ENCODE data around the gene IGLON5.

The IGLON5 gene

GRCh38 chr19:51316688-51317087 lies 5.2 kb downstream of the IGLON5 start:
- DNase-seq (ENCODE audit: low spot score) = no peak
- in situ Hi-C loops (cut with MboI; ENCODE audit: low pct_unique_long_range_greater_than_20kb, low sequenced_read_pairs, unreplicated experiment) = no loop called here
- no peak for TF ChIP-seq CTCF (IDR thresholded peaks at IDR 0.05; ENCODE audit: extremely low read depth, insufficient read depth, missing control alignments)

DNA sequence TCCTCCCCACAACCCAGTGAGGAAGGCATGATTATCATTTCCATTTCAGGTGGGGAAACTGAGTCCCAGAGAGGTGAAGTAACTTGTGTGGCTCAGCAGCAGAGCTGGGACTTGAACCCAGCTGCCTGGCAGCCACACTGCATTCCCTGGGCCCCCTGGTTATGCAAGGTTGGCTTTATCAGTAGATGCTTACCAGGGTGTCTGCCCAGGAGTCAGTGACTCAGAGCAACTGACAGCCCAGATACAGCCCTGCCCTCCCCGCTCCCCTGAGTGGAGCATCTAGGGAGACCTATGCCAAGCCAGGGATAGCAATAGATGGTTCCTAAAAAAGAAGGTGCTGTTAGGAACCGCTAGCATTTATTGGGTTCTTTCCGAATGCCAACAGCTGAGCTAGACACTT lies 5.9 kb downstream of the IGLON5 start:
- no peak for TF ChIP-seq CTCF (IDR thresholded peaks at IDR 0.05; ENCODE audit: extremely low read depth, insufficient read depth, missing control alignments)
- DNase-seq (ENCODE audit: low spot score) = no peak
- in situ Hi-C loops (cut with MboI; ENCODE audit: low pct_unique_long_range_greater_than_20kb, low sequenced_read_pairs, unreplicated experiment) = no loop called here

DNA sequence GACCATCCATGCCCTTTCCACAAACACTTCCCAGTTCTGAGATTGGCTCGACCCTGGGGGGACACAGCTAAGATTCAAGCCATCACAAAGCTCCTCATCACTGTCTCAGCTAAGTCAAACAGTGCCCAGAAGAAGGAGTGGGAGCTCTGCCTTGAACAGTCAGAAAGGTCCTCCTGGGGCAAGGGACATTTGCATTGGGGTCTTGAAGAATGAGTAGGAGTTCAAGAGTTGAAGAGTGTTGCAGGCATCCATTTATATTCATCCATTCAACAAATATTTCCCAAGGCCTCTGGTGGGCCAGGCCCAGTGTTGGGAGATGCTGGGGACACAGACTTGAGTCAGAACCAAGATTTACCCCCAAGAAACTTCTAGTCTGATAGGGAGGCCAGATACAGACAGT lies 6.5 kb downstream of the IGLON5 start:
- in situ Hi-C loops (cut with MboI; ENCODE audit: low pct_unique_long_range_greater_than_20kb, low sequenced_read_pairs, unreplicated experiment) = no loop called here
- no peak for TF ChIP-seq CTCF (IDR thresholded peaks at IDR 0.05; ENCODE audit: extremely low read depth, insufficient read depth, missing control alignments)
- no peak for DNase-seq (ENCODE audit: low spot score)

DNA sequence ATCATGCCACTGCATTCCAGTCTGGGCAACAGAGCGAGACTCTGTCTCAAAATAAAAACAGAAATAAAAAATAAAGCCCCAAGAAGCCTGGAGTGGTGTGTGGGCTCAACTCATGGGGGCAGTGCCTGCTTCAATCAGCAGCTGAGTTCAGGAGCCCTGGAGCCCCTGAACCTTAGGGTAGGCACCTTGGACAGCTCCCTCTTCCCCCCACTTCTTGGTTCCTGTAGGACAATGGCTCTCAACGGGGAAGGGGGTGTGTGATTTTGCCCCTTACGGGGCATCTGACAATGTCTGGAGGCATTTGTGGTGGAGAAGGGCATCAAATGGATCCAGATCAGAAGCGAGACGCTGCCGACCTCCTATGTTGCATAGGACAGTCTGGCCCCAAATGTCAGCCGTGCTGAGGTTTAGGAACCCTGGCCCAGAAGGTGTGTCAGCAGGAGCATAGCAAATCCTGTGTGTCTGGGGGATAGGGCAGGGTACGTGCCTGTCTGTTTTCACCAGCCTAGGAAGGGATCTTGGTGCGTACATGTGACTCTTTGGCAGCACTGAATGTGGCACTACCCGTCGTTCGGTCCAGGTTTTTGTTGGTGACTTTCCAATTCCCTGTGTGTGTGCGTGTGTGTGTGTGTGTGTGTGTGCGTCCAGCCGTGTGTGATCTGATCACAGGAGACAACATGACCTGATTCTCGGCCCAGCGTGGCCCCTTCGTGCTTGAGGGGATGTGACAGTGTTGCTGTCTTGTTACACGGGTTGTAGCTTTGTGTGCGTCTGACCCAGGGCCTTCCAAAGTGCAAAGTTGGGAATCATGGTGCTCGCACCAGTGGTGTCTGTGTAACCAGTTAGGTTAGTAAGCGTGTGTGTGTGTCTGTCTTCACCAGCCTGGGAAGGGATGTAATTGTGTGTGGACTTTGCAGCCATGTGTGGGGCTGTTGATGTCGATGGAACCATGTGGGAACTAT lies 7.5 kb downstream of the IGLON5 start:
- TF ChIP-seq CTCF (IDR thresholded peaks at IDR 0.05; ENCODE audit: extremely low read depth, insufficient read depth, missing control alignments) = no peak
- no peak for DNase-seq (ENCODE audit: low spot score)
- in situ Hi-C loops (cut with MboI; ENCODE audit: low pct_unique_long_range_greater_than_20kb, low sequenced_read_pairs, unreplicated experiment) = no loop called here

DNA sequence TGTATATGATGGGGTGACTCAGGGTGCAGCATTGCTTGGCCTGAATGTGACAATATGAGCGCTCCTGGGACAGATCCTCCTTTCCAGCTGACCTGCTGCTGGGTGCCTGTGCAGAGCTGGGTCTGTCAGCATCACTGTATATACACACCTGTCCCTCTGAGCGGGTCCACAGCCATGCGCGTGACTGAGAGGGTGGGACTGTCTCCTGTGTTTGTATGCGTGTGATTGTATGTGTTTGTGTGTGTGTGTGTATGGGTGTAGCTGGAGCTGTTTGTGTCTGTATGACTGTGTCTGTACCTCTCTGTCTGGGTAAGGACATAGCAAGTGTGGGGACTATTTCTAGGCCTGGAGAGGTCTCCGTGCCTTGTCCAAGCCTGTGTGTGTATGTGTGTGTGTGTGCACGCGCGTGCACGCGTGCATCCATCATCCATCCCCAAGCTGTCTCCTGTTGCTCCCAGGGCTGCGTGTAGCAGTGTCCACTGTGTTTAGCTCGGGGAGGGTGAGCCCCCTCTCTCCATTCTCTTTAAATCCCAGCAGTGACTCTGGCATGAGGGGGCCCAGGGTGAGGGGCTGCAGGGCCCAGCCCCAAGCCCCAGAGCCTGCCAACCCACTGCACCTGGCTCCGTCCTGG lies 8.3 kb downstream of the IGLON5 start:
- in situ Hi-C loops (cut with MboI; ENCODE audit: low pct_unique_long_range_greater_than_20kb, low sequenced_read_pairs, unreplicated experiment) = no loop called here
- no peak for DNase-seq (ENCODE audit: low spot score)
- no peak for TF ChIP-seq CTCF (IDR thresholded peaks at IDR 0.05; ENCODE audit: extremely low read depth, insufficient read depth, missing control alignments)

DNA sequence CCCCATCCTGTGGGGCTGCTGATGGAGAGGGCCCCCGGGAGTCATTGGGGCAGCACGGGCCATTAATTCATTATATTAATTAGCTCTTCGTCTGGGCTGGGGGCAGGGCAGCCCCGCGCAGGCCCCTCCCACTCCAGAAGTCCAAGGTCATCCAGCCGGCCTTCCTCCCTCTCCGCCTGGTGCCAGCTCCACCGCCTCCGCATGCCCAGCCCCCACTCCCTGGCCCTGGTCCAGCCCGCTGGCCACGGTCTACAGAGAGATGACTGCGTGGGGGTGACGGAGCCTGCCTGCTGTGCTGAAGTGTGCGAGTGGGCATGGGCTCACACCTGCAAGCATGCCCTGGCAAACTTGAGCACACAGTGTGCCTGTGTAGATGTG lies 8.8 kb downstream of the IGLON5 start:
- no peak for TF ChIP-seq CTCF (IDR thresholded peaks at IDR 0.05; ENCODE audit: extremely low read depth, insufficient read depth, missing control alignments)
- DNase-seq (ENCODE audit: low spot score) = no peak
- in situ Hi-C loops (cut with MboI; ENCODE audit: low pct_unique_long_range_greater_than_20kb, low sequenced_read_pairs, unreplicated experiment) = no loop called here

Data from GM13977 (cell line).